Transverse colon (tissue), 3 donors: ENCODE data around the gene EYS.

ENCODE experiments used
- EP300 ChIP-seq: sonication (generic); formaldehyde crosslinking; IDR thresholded peaks from one replicate; pipeline ENCODE4 v1.6.1; 2017; ENCODE audit warnings: antibody characterized with exemption, low read depth
- POLR2A ChIP-seq: fragments of 450-650 bp; IDR thresholded peaks from one replicate; pipeline ENCODE4 v1.6.1; 2016; ENCODE audit warnings: antibody characterized with exemption, mild to moderate bottlenecking, moderate library complexity
- TF ChIP-seq, protein P1 (sequence below), 5 experiments: fragments of 200-600 bp in 3 of 5; fragments of 450-650 bp in 2 of 5; sonication (generic) in 3 of 5; IDR thresholded peaks; 1 replicate in 2 of 5; 2 replicates in 3 of 5; pipeline ENCODE4 v1.5.1; 2016 to 2017; ENCODE audit warnings: antibody characterized with exemption in 5 of 5, inconsistent platforms in 3 of 5, mild to moderate bottlenecking in 2 of 5, moderate library complexity in 1 of 5

GRCh38 chr6:64083261-64083660, 1623.8 kb downstream of the EYS start:
- no peak for TF ChIP-seq EP300
- TF ChIP-seq, protein P1, sequence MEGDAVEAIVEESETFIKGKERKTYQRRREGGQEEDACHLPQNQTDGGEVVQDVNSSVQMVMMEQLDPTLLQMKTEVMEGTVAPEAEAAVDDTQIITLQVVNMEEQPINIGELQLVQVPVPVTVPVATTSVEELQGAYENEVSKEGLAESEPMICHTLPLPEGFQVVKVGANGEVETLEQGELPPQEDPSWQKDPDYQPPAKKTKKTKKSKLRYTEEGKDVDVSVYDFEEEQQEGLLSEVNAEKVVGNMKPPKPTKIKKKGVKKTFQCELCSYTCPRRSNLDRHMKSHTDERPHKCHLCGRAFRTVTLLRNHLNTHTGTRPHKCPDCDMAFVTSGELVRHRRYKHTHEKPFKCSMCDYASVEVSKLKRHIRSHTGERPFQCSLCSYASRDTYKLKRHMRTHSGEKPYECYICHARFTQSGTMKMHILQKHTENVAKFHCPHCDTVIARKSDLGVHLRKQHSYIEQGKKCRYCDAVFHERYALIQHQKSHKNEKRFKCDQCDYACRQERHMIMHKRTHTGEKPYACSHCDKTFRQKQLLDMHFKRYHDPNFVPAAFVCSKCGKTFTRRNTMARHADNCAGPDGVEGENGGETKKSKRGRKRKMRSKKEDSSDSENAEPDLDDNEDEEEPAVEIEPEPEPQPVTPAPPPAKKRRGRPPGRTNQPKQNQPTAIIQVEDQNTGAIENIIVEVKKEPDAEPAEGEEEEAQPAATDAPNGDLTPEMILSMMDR (IDR thresholded peaks at IDR 0.05), result no peak
- TF ChIP-seq POLR2A, result no peak
